Subcutaneous abdominal adipose tissue (tissue), 5 donors: ENCODE measurements around the gene TMEM101.
"Not testable (repeated sequence)": the region's sequence is repeated elsewhere in the genome, so short reads cannot be mapped to it uniquely, and the experiment has no call there.

ENCODE experiments used
- H3K27ac ChIP-seq: one replicate; pipeline ENCODE4 v1.7.0; 2013; ENCODE audit warnings: low read depth, mild to moderate bottlenecking, inconsistent platforms, low read length, moderate library complexity
- H3K27me3 ChIP-seq, 5 donors: one replicate each; pipeline ENCODE4 v1.7.0; 2013; ENCODE audit warnings: low read length in 5 of 5, inconsistent platforms in 1 of 5; ENCODE audit not compliant: control insufficient read depth in 5 of 5, insufficient read depth in 4 of 5
- H3K36me3 ChIP-seq, 5 donors: one replicate each; pipeline ENCODE4 v1.7.0; 2013; ENCODE audit warnings: low read length in 5 of 5; ENCODE audit not compliant: control insufficient read depth in 5 of 5, insufficient read depth in 5 of 5
- H3K4me1 ChIP-seq, 5 donors: one replicate each; pipeline ENCODE4 v1.7.0; 2013; ENCODE audit warnings: low read length in 5 of 5, mild to moderate bottlenecking in 3 of 5, moderate library complexity in 1 of 5; ENCODE audit not compliant: control insufficient read depth in 5 of 5, insufficient read depth in 5 of 5
- H3K4me3 ChIP-seq, 5 donors: one replicate each; pipeline ENCODE4 v1.7.0; 2013; ENCODE audit warnings: low read length in 5 of 5, low read depth in 1 of 5
- H3K9ac ChIP-seq, 5 donors: one replicate each; pipeline ENCODE4 v1.7.0; 2013; ENCODE audit warnings: low read length in 5 of 5, mild to moderate bottlenecking in 4 of 5, moderate library complexity in 3 of 5
- H3K9me3 ChIP-seq, 5 donors: one replicate each; pipeline ENCODE4 v1.7.0; 2013; ENCODE audit warnings: low read length in 5 of 5; ENCODE audit not compliant: control insufficient read depth in 5 of 5
- donor health status: healthy.
- donor health status: healthy.
- donor health status: healthy.
- donor health status: healthy.
- donor health status: healthy.

Gene TMEM101

GRCh38 chr17:44024853-44025252 is 10.1 kb upstream of the TMEM101 start:
- peaks cover 0 to 40% (median 24%) of the 10 kb centered on the region in 5 donors for H3K36me3 ChIP-seq
- H3K9ac ChIP-seq, result no peak overlapping the region

DNA sequence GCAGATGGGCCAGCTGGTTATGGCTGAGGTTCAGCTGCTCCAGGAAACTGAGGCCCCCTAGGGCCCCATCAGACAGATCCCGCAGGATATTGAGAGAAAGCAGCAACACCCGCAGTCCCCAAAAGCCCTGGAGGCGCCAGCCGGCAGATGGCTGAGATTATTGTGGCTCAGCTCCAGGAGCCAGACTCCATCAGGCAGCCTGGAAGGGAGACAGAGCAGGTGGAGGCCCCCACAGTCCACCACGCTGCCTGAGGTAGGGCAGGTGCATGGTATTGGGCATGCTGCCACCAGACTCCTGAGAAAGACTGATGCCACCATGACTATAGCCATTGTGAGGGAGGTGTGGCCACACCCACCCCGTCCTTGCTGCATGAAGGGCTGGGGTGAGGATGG is 9.5 kb upstream of the TMEM101 start:
- Histone ChIP-seq H3K9me3 (no peaks in the 10 kb centered on the region), H3K36me3 (peaks cover 0 to 38% (median 23%) of the 10 kb centered on the region in 5 donors), H3K4me3 (no peak overlapping the region), H3K4me1 (no peaks in the 10 kb centered on the region), H3K27ac (no peak overlapping the region), H3K27me3 (no peaks in the 10 kb centered on the region), H3K9ac (no peak overlapping the region)

More at GRCh38 chr17:44024853-44025252, 10.1 kb upstream of the TMEM101 start:
- Histone ChIP-seq H3K27me3 (no peaks in the 10 kb centered on the region), H3K27ac (no peak overlapping the region), H3K4me3 (no peak overlapping the region), H3K9me3 (no peaks in the 10 kb centered on the region), H3K4me1 (no peaks in the 10 kb centered on the region)

DNA sequence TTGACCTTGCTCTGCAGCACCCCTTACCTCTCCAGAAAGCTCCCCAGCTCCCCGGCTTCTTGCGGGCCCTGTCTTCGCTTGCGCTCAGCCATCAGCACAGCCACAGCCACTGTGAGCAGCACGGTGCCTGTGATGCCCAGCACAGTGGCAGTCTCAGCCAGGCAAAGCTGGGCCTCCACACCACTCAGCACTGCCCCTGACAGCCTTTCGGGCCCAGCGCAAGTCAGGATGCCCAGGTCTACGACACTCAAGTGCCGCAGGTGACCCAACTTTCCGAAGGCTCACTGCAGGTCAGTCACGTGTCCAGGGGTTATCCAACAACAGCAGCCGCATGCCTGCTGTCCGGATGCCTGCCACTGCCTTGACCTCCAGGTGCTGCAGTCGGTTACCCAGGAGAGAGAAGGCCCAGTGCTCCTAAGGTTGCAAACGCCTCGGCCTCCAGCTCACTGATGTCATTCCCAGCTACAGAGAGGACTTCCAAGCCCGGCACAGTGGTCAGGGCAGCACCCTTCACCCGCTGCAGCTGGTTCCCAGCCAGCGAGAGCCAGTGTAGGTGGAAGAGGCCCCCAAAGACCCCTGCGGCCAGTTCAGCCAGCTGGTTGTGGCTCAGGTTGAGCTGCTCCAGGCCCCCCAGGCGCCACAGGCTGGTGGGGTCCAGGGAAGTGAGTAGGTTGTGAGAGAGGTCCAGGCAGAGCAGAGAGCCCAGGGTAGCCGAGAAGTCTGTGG is 8.9 kb upstream of the TMEM101 start:
- Histone ChIP-seq H3K27ac (no peak overlapping the region), H3K4me1 (no peaks in the 10 kb centered on the region), H3K36me3 (peaks cover 0 to 34% (median 18%) of the 10 kb centered on the region in 5 donors), H3K4me3 (no peak overlapping the region), H3K9me3 (no peaks in the 10 kb centered on the region), H3K9ac (no peak overlapping the region), H3K27me3 (no peaks in the 10 kb centered on the region)

GRCh38 chr17:44022246-44022645 is 7.5 kb upstream of the TMEM101 start:
- no peaks in the 10 kb centered on the region for H3K9me3 ChIP-seq
- H3K4me1 ChIP-seq, result no peaks in the 10 kb centered on the region
- H3K27ac ChIP-seq, result no peak overlapping the region
- no peak overlapping the region for H3K4me3 ChIP-seq
- H3K36me3 ChIP-seq, result peaks cover 0 to 28% (median 12%) of the 10 kb centered on the region in 5 donors
- no peaks in the 10 kb centered on the region for H3K27me3 ChIP-seq
- H3K9ac ChIP-seq, result no peak overlapping the region

- H3K9ac ChIP-seq, H3K4me1 ChIP-seq, H3K4me3 ChIP-seq, H3K27ac ChIP-seq, H3K27me3 ChIP-seq, H3K9me3 ChIP-seq: not testable (repeated sequence)
- H3K36me3 ChIP-seq, result peaks cover 0 to 28% (median 12%) of the 10 kb centered on the region in 5 donors
Measured at GRCh38 chr17:44021227-44021626, 6.5 kb upstream of the TMEM101 start.

DNA sequence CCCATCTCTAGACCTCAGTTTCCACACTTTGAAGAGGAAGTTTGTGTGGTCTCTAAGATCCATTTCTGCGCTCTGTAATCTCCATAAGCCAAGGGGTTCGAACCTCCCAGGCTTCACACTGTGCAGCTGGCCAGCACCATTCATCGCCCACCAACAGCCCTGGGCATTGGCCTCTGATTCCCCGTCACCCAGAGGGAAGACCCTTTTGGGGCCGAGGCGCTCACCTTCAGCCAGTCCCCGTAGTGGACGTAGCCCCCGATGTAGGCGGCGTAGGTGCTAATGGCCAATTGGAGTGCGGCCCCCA is 678 bp downstream of the TMEM101 start:
- Histone ChIP-seq H3K9me3 (no peaks in the 10 kb centered on the region), H3K27ac (peak overlapping the region; percentile 51), H3K27me3 (no peaks in the 10 kb centered on the region), H3K9ac (peak overlapping the region; percentile 86 to 95 (median 91)), H3K4me3 (peak overlapping the region; percentile 82 to 100 (median 98)), H3K4me1 (peaks cover 2 to 17% (median 14%) of the 10 kb centered on the region in 5 donors), H3K36me3 (peaks cover 0 to 23% (median 17%) of the 10 kb centered on the region in 5 donors)

DNA sequence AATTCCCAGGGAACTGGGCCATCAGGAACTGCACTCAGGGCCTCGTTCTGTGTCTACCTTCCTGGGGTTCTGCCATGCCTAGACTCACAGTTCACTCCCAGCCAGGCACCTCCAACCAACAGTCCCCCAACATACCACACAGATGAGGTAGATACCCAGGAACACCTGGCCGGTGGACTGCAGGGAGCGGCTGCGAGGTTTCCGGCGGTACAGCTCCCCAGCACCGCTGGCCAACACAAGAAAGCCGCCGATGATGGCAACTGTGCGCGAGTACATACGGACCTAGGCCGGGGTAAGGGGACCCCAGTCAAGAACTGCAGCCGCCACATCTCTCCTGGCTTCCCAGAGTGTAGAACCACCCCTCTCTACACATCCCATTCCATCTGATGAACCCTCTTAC is 1.9 kb downstream of the TMEM101 start:
- Histone ChIP-seq H3K36me3 (peaks cover 0 to 23% (median 17%) of the 10 kb centered on the region in 5 donors), H3K9me3 (no peaks in the 10 kb centered on the region), H3K27ac (no peak overlapping the region), H3K27me3 (no peaks in the 10 kb centered on the region), H3K9ac (no peak overlapping the region), H3K4me3 (no peak overlapping the region), H3K4me1 (peaks cover 2 to 24% (median 18%) of the 10 kb centered on the region in 5 donors)

GRCh38 chr17:44012391-44012790 is 2.4 kb downstream of the TMEM101 start:
- H3K9me3 ChIP-seq, result no peaks in the 10 kb centered on the region
- H3K27me3 ChIP-seq, result no peaks in the 10 kb centered on the region
- peaks cover 0 to 23% (median 17%) of the 10 kb centered on the region in 5 donors for H3K36me3 ChIP-seq
- H3K27ac ChIP-seq, result no peak overlapping the region
- no peak overlapping the region for H3K4me3 ChIP-seq
- H3K4me1 ChIP-seq, result peaks cover 2 to 28% (median 23%) of the 10 kb centered on the region in 5 donors
- no peak overlapping the region for H3K9ac ChIP-seq

GRCh38 chr17:44011876-44012275 is 2.9 kb downstream of the TMEM101 start:
- H3K27ac ChIP-seq, result no peak overlapping the region
- peaks cover 4 to 33% (median 28%) of the 10 kb centered on the region in 5 donors for H3K4me1 ChIP-seq
- no peaks in the 10 kb centered on the region for H3K9me3 ChIP-seq
- H3K4me3 ChIP-seq, result no peak overlapping the region
- H3K27me3 ChIP-seq, result peaks cover 0 to 3% (median 0%) of the 10 kb centered on the region in 5 donors
- no peak overlapping the region for H3K9ac ChIP-seq
- peaks cover 0 to 23% (median 17%) of the 10 kb centered on the region in 5 donors for H3K36me3 ChIP-seq

GRCh38 chr17:44010966-44011647 is 3.7 kb downstream of the TMEM101 start:
- H3K9ac ChIP-seq, result no peak overlapping the region
- no peaks in the 10 kb centered on the region for H3K9me3 ChIP-seq
- H3K4me1 ChIP-seq, result peaks cover 4 to 40% (median 35%) of the 10 kb centered on the region in 5 donors
- H3K27ac ChIP-seq, result no peak overlapping the region
- no peak overlapping the region for H3K4me3 ChIP-seq
- H3K27me3 ChIP-seq, result peaks cover 2 to 7% (median 4%) of the 10 kb centered on the region in 5 donors
- peaks cover 0 to 23% (median 17%) of the 10 kb centered on the region in 5 donors for H3K36me3 ChIP-seq
